Astrocyte (in vitro differentiated cells and primary cell): ENCODE data around the gene NCAPD3.

Experiments used
- CTCF ChIP-seq: IDR thresholded peaks from 2 replicates; pipeline ENCODE4 v1.5.1; 2011; ENCODE audit warnings: low read depth, mild to moderate bottlenecking, inconsistent platforms, low read length, moderate library complexity; ENCODE audit not compliant: insufficient read depth
- EZH2 ChIP-seq: IDR thresholded peaks from 2 replicates; pipeline ENCODE4 v1.6.1; 2012; ENCODE audit warnings: mild to moderate bottlenecking, low read length, inconsistent platforms; ENCODE audit not compliant: insufficient read depth

GRCh38 chr11:134207538-134208239 lies 16.1 kb downstream of the NCAPD3 start:
- TF ChIP-seq CTCF (peak; percentile 39), EZH2 (no peak)
